Mucosa of stomach (tissue), 1 donor: ENCODE data around the gene KRTAP21-2.

ENCODE experiments used
- H3K27me3 ChIP-seq: one replicate; pipeline ENCODE4 v1.7.0; 2013; ENCODE audit warnings: mild to moderate bottlenecking, low read length; ENCODE audit not compliant: control insufficient read depth, insufficient read depth
- H3K36me3 ChIP-seq: one replicate; pipeline ENCODE4 v1.7.0; 2013; ENCODE audit warnings: low read length; ENCODE audit not compliant: control insufficient read depth, insufficient read depth
- H3K4me1 ChIP-seq: one replicate; pipeline ENCODE4 v1.7.0; 2013; ENCODE audit warnings: mild to moderate bottlenecking, low read length; ENCODE audit not compliant: control insufficient read depth, insufficient read depth
- H3K4me3 ChIP-seq: one replicate; pipeline ENCODE4 v1.7.0; 2013; ENCODE audit warnings: low read length
- H3K9ac ChIP-seq: one replicate; pipeline ENCODE4 v1.7.0; 2013; ENCODE audit warnings: mild to moderate bottlenecking, low read length, moderate library complexity
- H3K9me3 ChIP-seq: one replicate; pipeline ENCODE4 v1.7.0; 2013; ENCODE audit warnings: mild to moderate bottlenecking, low read length, moderate library complexity; ENCODE audit not compliant: control insufficient read depth
- donor health status: Pancreatic carcinoma.

The KRTAP21-2 gene

DNA sequence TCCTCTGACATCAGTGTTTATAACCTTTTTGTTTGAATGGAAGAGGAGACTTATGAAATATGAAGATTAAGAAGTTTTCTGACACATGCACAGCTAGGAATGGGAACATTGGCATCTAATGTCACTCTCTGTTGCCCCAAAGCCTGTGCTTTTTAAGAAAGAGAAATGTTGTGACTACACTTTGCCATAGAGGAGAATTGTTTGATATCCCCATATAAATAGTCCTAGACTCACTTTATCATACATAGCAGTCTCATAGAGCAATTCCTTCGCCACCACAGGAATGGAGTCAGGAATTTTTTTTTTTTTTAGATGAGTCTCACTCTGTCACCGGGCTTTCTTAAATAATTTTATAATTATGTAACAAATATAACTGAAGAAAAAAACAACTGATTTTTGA, 30.0 kb downstream of the KRTAP21-2 start:
- H3K27me3 ChIP-seq, result no peaks in the 10 kb centered on the region
- no peak overlapping the region for H3K4me3 ChIP-seq
- H3K9me3 ChIP-seq, result no peaks in the 10 kb centered on the region
- no peak overlapping the region for H3K9ac ChIP-seq
- no peaks in the 10 kb centered on the region for H3K4me1 ChIP-seq
- H3K36me3 ChIP-seq, result no peaks in the 10 kb centered on the region

DNA sequence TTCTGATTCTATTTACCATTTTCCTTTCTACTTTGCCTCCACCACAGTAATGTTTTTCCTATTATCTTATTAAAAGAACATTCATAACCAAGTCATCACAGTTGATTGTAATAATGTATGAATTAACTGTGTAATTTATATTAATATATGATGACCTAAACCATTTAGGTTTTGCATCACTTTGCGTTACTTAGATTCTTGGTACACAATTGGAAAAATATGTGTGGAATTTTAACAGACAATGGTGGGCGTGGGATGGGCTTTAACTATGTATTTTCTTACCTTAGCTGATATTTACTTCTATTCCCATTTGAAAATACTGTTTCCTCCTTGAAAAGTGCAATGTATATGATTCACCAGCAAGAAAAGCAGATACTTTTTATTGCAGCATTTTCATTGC, 32.1 kb downstream of the KRTAP21-2 start:
- Histone ChIP-seq H3K9me3 (no peaks in the 10 kb centered on the region), H3K36me3 (no peaks in the 10 kb centered on the region), H3K9ac (no peak overlapping the region), H3K4me1 (no peaks in the 10 kb centered on the region), H3K27me3 (no peaks in the 10 kb centered on the region), H3K4me3 (no peak overlapping the region)

DNA sequence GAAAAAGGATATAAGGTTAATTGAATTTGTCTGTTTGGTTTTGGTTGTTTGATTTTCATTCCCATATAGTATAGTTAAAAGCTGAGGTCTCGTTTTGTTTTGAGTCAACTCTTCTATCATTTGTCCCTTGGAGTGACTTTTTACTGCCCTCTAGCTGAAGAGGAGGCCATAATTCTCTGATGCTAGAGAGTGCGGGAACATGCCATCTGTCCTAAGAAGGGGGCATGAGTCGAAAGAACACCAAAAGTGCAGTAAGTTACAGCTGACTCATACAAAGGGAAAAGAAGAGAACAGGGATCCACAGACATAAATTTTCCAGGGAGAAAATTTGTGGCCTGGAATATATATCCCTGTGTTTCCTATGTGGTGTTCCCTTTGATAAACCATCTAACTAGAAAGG, 32.6 kb downstream of the KRTAP21-2 start:
- H3K4me3 ChIP-seq, result no peak overlapping the region
- H3K27me3 ChIP-seq, result no peaks in the 10 kb centered on the region
- no peaks in the 10 kb centered on the region for H3K36me3 ChIP-seq
- no peak overlapping the region for H3K9ac ChIP-seq
- no peaks in the 10 kb centered on the region for H3K4me1 ChIP-seq
- H3K9me3 ChIP-seq, result no peaks in the 10 kb centered on the region

GRCh38 chr21:30713766-30714165, 33.3 kb downstream of the KRTAP21-2 start:
- Histone ChIP-seq H3K27me3 (no peaks in the 10 kb centered on the region), H3K4me1 (no peaks in the 10 kb centered on the region), H3K4me3 (no peak overlapping the region), H3K9ac (no peak overlapping the region), H3K36me3 (no peaks in the 10 kb centered on the region), H3K9me3 (no peaks in the 10 kb centered on the region)

- Histone ChIP-seq H3K4me1 (no peaks in the 10 kb centered on the region), H3K9ac (no peak overlapping the region), H3K9me3 (no peaks in the 10 kb centered on the region), H3K4me3 (no peak overlapping the region), H3K27me3 (no peaks in the 10 kb centered on the region), H3K36me3 (no peaks in the 10 kb centered on the region)
These were observed 36.6 kb downstream of the KRTAP21-2 start for GRCh38 chr21:30710499-30710898.

DNA sequence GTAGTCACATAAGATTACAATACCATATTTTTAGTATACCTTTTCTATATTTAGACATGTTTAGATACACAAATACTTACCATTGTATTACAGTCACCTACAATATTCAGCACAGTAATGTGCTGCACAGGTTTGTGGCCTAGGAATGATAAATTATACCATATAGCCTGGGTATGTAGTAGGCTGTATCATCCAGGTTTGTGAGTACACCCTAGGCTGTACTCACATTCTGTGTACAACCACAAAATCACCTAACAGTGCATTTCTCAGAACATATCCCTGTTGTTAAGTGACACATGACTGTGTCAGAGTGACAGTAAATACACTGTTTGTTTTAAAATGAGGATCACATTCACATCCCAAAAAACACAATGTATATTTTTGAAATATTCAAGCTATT, 39.6 kb downstream of the KRTAP21-2 start:
- H3K4me3 ChIP-seq, result no peak overlapping the region
- no peaks in the 10 kb centered on the region for H3K36me3 ChIP-seq
- H3K9ac ChIP-seq, result no peak overlapping the region
- H3K9me3 ChIP-seq, result no peaks in the 10 kb centered on the region
- H3K4me1 ChIP-seq, result no peaks in the 10 kb centered on the region
- H3K27me3 ChIP-seq, result no peaks in the 10 kb centered on the region
